ENCODE results near the gene CTAGE6.
"Not testable (repeated sequence)": the region's sequence is repeated elsewhere in the genome, so short reads cannot be mapped to it uniquely, and the experiment has no call there.

CTAGE6 gene

GRCh38 chr7:143757596-143757995 is at the start of gene CTAGE6:
Gene CTAGE6 (minus strand): TSS chr7:143757696. CDS start chr7:143757658, 38 bp downstream.
- not testable (repeated sequence) for DNase-seq (ENCODE audit: low spot score)

DNA sequence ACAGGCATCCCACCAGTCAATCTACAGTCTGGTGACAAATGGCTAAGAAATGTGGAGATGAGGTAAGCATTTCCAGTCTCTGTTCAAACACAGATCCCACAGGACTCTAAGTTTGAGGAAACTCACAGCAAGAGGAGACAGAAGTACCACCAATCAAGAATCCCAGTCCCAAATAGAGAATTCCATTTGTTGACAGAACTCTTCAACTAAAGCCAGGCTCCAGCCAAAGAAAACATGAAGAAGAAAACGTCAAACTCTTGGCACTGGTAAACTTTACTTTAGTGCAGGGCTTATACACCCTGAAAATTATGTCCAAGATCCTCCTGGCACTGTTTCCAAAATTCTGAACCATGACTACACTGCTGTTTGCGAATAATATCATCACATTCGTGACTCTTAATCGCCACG is 49.2 kb upstream of the CTAGE6 start:
- DNase-seq (ENCODE audit: low spot score) = not testable (repeated sequence)

DNA sequence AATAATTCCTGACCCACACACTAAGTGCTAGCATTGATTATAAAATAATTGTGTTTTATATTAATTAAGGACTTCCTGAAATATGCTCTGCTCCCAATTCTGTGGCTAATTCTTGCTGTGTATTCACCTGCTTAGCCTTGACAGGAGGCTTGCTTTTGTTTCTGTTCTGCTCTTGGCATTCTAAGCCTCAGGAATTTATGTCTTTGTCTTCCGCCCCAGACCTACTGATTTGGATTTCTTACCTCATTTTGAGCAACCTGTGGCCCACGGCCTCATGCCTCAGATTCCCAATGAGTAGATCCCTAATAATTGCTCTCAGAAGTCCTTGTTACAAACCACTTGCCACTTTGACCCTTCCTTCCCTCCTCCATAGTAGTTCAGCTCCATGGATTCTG is 40.4 kb upstream of the CTAGE6 start:
- not testable (repeated sequence) for DNase-seq (ENCODE audit: low spot score)

DNA sequence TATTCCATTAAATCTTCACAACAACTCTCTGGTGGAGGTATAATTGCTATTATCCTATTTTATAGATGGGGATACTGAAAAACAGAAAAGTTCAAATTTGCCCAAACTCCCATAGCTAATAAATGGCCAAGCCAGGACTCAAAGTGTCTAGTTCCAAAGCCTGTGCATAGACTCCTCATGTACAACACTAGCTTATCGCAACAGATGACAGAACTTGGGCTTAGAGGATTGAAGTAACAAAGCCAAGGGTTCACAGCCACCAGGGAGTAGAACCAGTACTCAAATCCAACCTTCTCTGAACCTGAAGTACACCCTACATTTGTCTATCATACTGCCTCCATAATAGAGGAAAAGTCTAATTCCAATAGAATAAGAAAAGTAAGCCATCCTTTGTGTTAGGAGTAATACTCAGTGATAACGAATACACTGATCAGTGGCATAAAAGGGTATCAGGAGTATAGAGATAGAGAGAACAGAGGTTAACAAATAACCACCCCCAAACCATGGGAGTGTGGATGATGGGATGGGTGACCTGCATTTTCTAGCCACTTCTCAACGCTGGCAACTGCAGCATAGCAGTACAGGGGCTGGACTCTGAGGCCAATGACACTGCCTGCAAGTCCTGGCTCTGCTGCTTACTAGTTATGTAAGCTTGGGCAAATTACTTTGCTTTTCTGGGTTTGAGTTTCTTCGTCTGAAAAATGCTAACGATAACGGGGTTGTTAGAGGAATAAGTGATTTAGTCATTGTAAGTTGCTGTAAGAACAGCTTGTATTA is 39.8 kb upstream of the CTAGE6 start:
- not testable (repeated sequence) for DNase-seq (ENCODE audit: low spot score)

DNA sequence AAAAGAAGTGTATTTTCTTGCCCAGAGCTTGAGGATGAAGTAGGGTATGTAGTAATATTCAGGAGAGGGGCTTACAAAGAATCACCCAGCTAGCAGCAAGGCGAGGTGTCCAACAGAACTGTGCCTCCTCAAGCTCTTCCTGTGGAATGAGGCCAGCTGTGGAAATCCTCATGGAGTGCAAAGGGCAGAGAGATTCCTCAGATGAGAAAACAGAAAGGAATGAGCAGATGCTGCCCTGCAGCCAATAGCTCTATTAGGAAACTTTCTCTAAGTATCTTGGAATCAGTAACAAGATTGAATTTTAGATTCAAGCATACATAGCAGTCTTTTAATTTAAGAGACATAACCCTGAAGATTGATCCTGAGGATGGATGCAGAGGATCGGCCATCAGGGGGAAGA is 38.2 kb upstream of the CTAGE6 start:
- not testable (repeated sequence) for DNase-seq (ENCODE audit: low spot score)

- DNase-seq (ENCODE audit: low spot score) = not testable (repeated sequence)
These were observed 35.1 kb upstream of the CTAGE6 start for GRCh38 chr7:143792633-143793032.

DNA sequence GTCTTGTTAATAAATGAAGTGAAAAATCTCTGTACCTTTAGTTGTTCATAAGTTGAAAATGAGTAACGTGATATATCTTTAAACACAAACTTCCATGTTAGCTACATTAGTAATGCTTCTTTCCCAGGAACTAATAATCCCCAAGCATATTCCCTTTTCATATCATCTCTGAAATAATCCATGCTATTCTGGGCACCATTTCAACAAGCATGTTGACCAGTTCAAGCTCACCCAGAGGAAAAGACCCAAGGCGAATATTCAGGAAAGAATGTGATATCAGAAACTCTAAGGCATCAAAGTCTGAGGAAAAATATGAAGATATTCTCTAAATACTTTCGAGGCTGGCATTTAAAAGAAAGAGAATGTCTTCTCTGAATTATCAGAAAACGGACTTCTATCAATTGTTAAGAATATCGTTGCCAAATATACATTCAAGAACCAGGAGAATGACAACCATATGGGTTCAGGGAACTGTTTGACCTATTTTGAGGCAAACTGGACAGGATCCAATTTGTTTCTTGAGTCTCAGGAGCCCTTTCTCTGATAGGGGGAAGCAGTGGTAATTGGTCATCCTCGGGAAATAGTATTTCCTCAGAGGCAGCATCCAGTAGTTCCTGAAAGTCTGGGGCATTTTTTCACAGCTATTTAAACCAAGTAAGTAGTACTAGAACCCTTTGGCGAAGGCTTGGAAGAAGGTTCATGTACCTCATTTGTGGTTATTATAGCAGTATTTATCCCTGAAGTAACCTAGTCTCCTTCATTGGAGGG is 28.1 kb upstream of the CTAGE6 start:
- DNase-seq (ENCODE audit: low spot score) = not testable (repeated sequence)

DNA sequence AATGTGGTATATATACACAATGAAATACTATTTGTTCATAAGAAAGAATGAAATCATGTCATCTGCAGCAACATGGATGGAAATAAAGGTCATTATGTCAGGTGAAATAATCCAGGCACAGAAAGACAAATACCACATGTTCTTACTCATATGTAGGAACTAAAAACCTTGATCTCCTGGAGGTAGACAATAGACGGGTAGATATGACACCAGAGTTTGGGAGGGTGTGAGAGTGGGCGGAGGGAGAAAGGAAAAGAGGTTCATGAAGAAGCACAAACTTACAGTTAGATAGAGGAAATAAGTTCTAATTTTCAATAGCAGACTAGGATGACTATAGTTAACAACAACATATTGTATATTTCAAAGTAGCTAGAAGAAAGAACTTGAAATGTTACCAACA is 22.1 kb upstream of the CTAGE6 start:
- not testable (repeated sequence) for DNase-seq (ENCODE audit: low spot score)

DNA sequence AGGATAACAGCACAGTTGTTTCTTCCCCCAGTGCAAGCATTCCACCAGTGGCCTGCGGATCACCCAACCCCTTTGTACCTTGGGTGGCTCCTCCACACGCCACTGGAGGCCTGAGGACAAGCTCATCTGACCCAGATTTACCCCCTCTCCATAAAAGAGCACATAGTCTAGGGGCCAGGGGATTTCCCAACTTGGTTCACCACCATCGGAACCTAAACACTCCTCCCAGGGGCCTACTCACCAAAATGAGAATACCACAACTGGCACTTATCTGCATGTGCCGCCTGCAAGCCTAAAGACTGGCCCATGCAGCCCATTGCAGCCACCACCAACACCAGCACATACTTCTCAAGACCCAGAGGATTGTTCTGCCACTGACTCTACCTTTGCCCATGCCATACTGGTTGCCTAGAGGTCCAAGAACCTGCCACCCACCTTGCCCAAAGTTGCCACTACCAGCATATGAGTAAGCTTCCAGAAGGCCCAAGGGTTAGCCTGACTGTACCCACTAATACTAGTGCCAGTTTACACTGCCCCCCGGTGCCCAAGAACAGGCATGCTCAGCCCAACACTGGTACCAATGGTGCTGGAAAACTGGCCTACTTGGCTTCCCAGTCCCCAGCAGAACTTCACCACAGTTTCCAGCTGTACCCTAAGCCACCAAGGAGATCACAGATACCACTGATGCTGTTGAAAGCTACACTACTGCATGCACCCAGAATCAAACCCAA is 15.4 kb upstream of the CTAGE6 start:
- not testable (repeated sequence) for DNase-seq (ENCODE audit: low spot score)

DNA sequence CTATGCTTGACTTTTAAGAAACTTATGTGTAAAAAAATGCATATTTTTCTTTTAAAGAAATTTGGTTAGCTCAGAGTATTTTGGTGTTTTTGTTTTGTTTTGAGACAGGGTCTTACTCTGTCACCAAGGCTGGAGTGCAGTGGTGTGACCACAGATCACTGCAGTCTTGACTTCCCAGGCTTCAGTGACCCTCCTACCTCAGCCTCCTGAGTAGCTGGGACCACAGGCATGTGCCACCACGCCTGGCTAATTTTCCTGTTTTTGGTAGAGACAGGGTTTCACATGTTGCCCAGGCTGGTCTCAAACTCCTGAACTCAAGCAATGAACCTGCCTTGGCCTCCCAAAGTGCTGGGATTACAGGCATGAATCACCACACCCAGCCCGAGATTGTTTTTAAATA is 10.0 kb upstream of the CTAGE6 start:
- DNase-seq (ENCODE audit: low spot score) = not testable (repeated sequence)

- DNase-seq (ENCODE audit: low spot score) = not testable (repeated sequence)
These were observed 8.2 kb upstream of the CTAGE6 start for GRCh38 chr7:143765678-143766077.

GRCh38 chr7:143763065-143763464 is 5.6 kb upstream of the CTAGE6 start:
- DNase-seq (ENCODE audit: low spot score) = not testable (repeated sequence)

DNA sequence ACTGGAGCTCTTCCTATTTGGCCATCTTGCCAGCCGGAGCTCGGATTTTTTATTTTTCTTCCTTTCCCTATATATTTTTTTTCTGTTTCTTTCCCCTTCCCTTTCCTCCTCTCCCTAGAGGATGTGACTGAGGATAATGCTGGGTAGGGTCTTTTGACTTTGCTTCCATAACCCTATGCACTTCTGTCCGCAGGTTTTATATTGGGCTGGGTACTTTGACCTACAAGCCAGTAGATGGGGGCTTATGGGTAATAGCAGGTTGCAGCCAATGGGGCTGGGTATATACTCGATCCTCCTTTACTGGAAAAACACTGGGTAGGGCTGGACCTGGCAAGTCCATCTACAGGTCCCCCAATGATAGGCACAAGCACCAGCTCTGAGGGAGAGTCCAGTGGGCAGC is 12.2 kb downstream of the CTAGE6 start:
- DNase-seq (ENCODE audit: low spot score) = not testable (repeated sequence)

DNA sequence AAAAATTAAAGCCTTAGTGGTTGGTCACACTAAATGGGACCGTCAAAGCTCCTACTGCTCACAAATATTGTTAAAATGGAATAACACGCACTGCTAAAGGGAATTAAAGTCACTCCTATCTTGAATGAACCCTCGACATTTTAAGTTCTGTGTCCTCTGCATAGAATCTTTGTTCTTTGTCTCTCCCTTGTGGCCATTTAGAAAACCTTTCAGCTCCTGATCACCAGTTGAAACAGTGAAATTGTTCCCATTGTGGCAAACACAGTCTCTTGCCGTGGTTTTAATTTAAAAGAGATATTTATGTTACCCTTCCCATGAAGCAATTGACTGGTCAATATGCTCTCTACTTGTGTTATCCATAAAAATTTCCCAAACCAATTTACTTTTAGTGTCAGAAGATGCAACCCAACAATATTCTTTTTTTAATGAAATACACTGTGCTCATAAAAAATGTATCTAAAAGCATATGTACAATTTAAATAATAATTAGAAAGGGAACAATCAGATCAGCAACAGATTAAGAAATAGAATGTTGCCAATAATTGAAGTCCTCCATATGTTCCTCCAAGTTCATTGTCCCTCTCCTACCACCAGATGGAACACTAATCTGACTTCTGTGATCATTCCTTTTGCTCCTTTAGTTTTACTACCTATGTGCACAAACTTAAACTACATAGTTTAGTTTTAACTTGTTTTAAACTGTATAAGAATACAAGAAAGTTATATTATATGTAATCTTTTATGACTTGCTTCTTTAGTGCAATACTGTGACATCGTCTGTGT is 20.3 kb downstream of the CTAGE6 start:
- peak; percentile 63 for DNase-seq (ENCODE audit: low spot score)

- no peak for DNase-seq (ENCODE audit: low spot score)
These were observed 21.5 kb downstream of the CTAGE6 start for GRCh38 chr7:143735962-143736361.

DNA sequence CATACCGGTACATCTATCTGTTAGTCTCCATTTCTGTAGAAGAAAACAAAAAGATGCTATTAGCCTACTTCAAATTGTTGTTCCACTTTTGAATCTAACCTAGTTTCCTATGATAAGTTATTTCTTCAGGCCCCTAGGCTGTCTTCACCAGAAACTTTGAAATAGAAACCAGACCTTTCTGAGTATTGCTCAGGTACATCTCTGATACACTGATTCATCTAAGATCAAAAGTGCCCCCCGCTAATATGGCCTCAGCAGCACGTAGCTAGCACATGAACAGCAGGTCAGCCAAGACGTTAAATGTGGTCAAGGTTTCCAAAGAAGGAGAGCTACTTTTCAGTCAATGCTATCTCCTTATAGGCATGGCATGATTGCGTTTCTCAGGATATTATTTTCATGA is 23.6 kb downstream of the CTAGE6 start:
- no peak for DNase-seq (ENCODE audit: low spot score)

DNA sequence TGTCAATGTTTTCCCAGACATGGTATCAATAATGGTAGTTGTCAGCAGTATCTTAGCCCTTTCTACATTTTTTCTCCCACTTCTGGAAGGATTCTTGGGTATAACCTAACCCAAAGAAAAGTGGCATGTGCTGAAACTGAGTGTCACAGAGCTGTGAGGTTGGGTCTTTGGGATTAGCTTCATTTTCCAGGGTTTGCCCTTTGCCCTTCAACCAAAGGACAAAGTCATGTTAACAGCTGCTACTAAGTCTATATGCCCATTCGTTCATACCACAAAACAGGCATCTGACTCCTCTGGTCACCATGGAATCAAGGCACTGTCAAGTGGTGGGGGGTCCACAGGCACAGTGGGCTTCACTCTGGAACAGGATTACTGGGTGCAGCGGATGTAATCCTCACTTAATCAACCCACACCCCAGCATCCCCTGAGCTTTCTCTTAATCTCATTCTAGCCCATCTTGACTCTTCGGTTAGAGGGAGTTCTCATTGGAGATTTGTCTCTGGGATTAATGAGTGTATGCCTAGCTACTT is 29.1 kb downstream of the CTAGE6 start:
- DNase-seq (ENCODE audit: low spot score) = no peak

- not testable (repeated sequence) for DNase-seq (ENCODE audit: low spot score)
These were observed 29.9 kb downstream of the CTAGE6 start for GRCh38 chr7:143727561-143727960.

DNA sequence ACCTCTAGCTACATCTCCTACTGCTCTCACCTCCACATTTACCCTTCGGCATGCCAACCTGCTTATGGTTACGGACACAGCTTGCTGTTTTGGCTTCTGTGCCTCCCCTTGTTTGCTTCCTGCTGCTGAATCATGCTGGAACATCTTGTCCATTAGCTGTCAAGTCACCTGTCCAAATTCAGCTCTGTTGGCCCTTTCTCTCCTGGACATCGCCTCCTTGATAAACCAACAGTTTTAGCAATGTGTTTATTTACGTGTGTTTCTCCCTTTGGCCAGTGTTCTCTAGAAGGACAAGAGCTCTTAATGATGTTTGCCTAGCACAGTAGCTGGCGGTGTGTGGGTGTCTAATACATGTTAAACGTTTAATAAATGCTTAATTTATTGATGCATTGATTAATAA is 31.4 kb downstream of the CTAGE6 start:
- not testable (repeated sequence) for DNase-seq (ENCODE audit: low spot score)

DNA sequence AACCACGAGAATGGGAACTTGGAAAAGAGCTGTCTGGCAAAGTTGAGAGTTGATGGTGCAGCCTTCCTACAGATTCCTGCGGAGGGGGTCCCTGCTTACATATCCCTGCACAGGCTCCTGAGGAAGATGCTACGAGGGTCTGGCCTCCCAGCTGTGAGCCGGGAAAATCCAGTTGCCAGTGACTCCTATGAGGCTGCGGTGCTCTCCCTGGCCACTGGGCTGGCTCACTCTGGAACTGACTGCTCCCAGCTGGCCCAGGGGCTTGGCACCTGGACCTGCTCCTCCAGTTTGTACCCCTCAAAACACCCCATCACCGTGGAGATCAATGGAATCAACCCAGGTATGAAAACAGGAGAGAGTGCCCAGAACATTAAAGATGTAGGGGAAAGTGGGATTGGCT is 37.2 kb downstream of the CTAGE6 start:
- not testable (repeated sequence) for DNase-seq (ENCODE audit: low spot score)

DNA sequence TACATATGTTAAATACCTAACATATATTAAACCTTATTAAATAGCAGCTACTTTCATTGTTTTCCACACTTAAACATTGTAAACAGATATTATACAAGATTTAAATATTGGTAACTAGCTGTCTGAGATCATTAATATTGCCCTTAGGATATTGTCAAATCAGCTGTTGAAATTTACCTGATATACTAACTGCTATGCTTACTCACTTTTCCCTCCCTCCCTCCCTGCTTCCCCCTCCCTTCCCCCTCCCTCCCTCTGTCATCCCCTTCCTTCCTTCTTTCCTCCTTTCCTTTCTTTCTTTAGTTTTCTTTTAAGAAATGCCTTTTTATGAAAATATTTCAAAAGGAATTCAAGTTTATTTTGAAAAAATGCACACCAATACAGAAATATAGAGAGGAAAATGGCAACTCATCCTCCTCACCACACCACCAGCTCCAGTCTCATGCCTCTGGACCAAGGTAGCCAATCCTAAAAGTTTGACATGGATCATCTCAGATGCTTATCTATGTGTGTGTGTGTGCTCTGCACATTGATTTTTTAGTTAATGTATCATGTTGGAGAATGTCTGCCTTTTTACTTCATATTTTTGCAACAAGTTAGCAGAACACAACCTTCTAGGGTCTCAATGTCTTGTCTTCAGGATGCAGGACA is 41.8 kb downstream of the CTAGE6 start:
- DNase-seq (ENCODE audit: low spot score) = not testable (repeated sequence)

Data from AG20443 (cell line).